ENCODE data around the gene CPN2. TPM values are rescaled to one million over a fixed set of nuclear protein-coding genes. Genes with fewer than 3 reads are reported as not detected.

The CPN2 gene
- total RNA-seq, 6 donors from 2014 or later, result 0.10 TPM; not detected in 5

GRCh38 chr3:194321693-194322640 is 29.2 kb downstream of the CPN2 start:
- TF ChIP-seq EP300 (IDR thresholded peaks at IDR 0.05) (no peak), CTCF (IDR thresholded peaks at IDR 0.05) (no peak), POLR2A (IDR thresholded peaks at IDR 0.05) (no peak), POLR2AphosphoS5 (IDR thresholded peaks at IDR 0.05) (no peak)
- WGBS, 2 donors, result 78 to 85% methylated on average over 25 to 26 of the region's 26 CpGs
- peaks cover 0 to 9% (median 5%) of the 10 kb centered on the region in 4 donors for H3K4me1 ChIP-seq
- peaks cover 0 to 10% (median 4%) of the 10 kb centered on the region in 4 donors for H3K9me3 ChIP-seq
- no peaks in the 10 kb centered on the region for H3K36me3 ChIP-seq
- no peaks in the 10 kb centered on the region for H3K27me3 ChIP-seq
- DNase-seq (no peak), ATAC-seq (ENCODE audit: low FRiP score in 2 of 2) (no peak)
- H3K4me3 ChIP-seq, result no peak overlapping the region
- H3K27ac ChIP-seq, result no peak overlapping the region

- DNase-seq (no peak), ATAC-seq (ENCODE audit: low FRiP score in 2 of 2) (no peak)
- no peaks in the 10 kb centered on the region for H3K36me3 ChIP-seq
- peaks cover 3 to 14% (median 8%) of the 10 kb centered on the region in 4 donors for H3K4me1 ChIP-seq
- H3K4me3 ChIP-seq, result no peak overlapping the region
- TF ChIP-seq CTCF (IDR thresholded peaks at IDR 0.05) (no peak), POLR2AphosphoS5 (IDR thresholded peaks at IDR 0.05) (no peak), EP300 (IDR thresholded peaks at IDR 0.05) (no peak), POLR2A (IDR thresholded peaks at IDR 0.05) (no peak)
- WGBS, 2 donors, result 70 to 78% methylated on average over 10 of the region's 10 CpGs
- H3K27me3 ChIP-seq, result no peaks in the 10 kb centered on the region
- no peak overlapping the region for H3K27ac ChIP-seq
- H3K9me3 ChIP-seq, result peaks cover 0 to 10% (median 4%) of the 10 kb centered on the region in 4 donors
Measured at GRCh38 chr3:194320744-194321243, 30.3 kb downstream of the CPN2 start.

- H3K36me3 ChIP-seq, result no peaks in the 10 kb centered on the region
- no peaks in the 10 kb centered on the region for H3K27me3 ChIP-seq
- no peak overlapping the region for H3K4me3 ChIP-seq
- H3K27ac ChIP-seq, result no peak overlapping the region
- H3K9me3 ChIP-seq, result peaks cover 0 to 10% (median 4%) of the 10 kb centered on the region in 4 donors
- H3K4me1 ChIP-seq, result peaks cover 9 to 21% (median 14%) of the 10 kb centered on the region in 4 donors
- no peak for ATAC-seq (ENCODE audit: low FRiP score in 2 of 2)
- 38 to 79% methylated on average over 5 of the region's 5 CpGs for WGBS, 2 donors
- DNase-seq, result no peak
- TF ChIP-seq EP300 (IDR thresholded peaks at IDR 0.05) (no peak), POLR2AphosphoS5 (IDR thresholded peaks at IDR 0.05) (no peak), CTCF (IDR thresholded peaks at IDR 0.05) (no peak), POLR2A (IDR thresholded peaks at IDR 0.05) (no peak)
Measured at GRCh38 chr3:194320100-194320499, 31.0 kb downstream of the CPN2 start.

- 94 to 97% methylated on average over 2 to 3 of the region's 3 CpGs for WGBS, 2 donors
- H3K27ac ChIP-seq, result no peak overlapping the region
- H3K36me3 ChIP-seq, result no peaks in the 10 kb centered on the region
Measured at GRCh38 chr3:194318511-194319161, 32.5 kb downstream of the CPN2 start.

GRCh38 chr3:194316918-194317317 is 34.2 kb downstream of the CPN2 start:
- ATAC-seq (ENCODE audit: low FRiP score in 2 of 2) (no peak), DNase-seq (peak in 1 of 2 donors; percentile 71)
- Histone ChIP-seq H3K27ac (no peak overlapping the region), H3K27me3 (no peaks in the 10 kb centered on the region), H3K9me3 (peaks cover 0 to 10% (median 4%) of the 10 kb centered on the region in 4 donors), H3K36me3 (no peaks in the 10 kb centered on the region), H3K4me1 (peaks cover 12 to 27% (median 19%) of the 10 kb centered on the region in 4 donors), H3K4me3 (no peak overlapping the region)
- 96 to 99% methylated on average over 4 to 6 of the region's 6 CpGs for WGBS, 2 donors
- TF ChIP-seq CTCF (IDR thresholded peaks at IDR 0.05) (no peak), POLR2A (IDR thresholded peaks at IDR 0.05) (no peak), EP300 (IDR thresholded peaks at IDR 0.05) (no peak), POLR2AphosphoS5 (IDR thresholded peaks at IDR 0.05) (no peak)

More at GRCh38 chr3:194318511-194319161, 32.5 kb downstream of the CPN2 start:
- Histone ChIP-seq H3K4me3 (no peak overlapping the region), H3K9me3 (peaks cover 0 to 10% (median 4%) of the 10 kb centered on the region in 4 donors), H3K4me1 (peaks cover 12 to 16% (median 13%) of the 10 kb centered on the region in 4 donors), H3K27me3 (no peaks in the 10 kb centered on the region)
- ATAC-seq (ENCODE audit: low FRiP score in 2 of 2) (no peak), DNase-seq (no peak)
- TF ChIP-seq EP300 (IDR thresholded peaks at IDR 0.05), result no peak
- TF ChIP-seq POLR2A (IDR thresholded peaks at IDR 0.05), result no peak
- no peak for TF ChIP-seq POLR2AphosphoS5 (IDR thresholded peaks at IDR 0.05)
